Stimulated activated CD8-positive, alpha-beta memory T cell treated with anti-CD3 and anti-CD28 coated beads, Interleukin-2, amount 100 ng/mL, for 48 hours (primary cell): ENCODE results near the gene GPR146.
A peak's percentile ranks its signal among the peaks of the same experiment; 100 is the strongest.

Experiments used
- DNase-seq, 2 donors: peaks; one replicate each; pipeline ENCODE4 v3.0.0-alpha.2; 2020; ENCODE audit warnings: low read depth in 2 of 2

Gene GPR146

GRCh38 chr7:1092806-1093501, 48.6 kb downstream of the GPR146 start:
- no peak for DNase-seq

GRCh38 chr7:1093502-1093843, 49.1 kb downstream of the GPR146 start:
- DNase-seq, result no peak

- no peak for DNase-seq
These were observed 49.7 kb downstream of the GPR146 start for GRCh38 chr7:1093916-1094508.

- DNase-seq, result no peak
These were observed 50.5 kb downstream of the GPR146 start for GRCh38 chr7:1094870-1095269.

GRCh38 chr7:1095621-1096155, 51.3 kb downstream of the GPR146 start:
- no peak for DNase-seq

- no peak for DNase-seq
These were observed 52.1 kb downstream of the GPR146 start for GRCh38 chr7:1096156-1097119.

DNA sequence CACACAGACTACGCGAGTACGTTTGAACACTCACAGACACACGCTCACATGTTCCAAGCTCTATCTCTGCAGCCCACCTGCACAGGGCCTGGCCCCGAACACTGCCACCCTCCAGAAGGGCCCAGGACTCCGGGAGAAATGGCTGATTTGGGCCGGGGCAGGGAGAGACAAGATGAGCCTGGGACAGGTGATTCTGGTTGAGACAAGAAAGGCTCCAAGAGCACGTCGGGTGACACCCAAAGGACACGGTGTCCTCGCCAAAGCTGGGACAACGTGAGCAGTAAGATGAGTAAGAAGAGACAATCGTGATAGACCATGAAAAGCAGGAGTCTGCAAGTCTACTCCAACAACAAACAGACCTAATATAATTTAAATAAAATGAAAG, 52.8 kb downstream of the GPR146 start:
- DNase-seq, result no peak

- DNase-seq, result no peak
These were observed 54.2 kb downstream of the GPR146 start for GRCh38 chr7:1098243-1099153.

DNA sequence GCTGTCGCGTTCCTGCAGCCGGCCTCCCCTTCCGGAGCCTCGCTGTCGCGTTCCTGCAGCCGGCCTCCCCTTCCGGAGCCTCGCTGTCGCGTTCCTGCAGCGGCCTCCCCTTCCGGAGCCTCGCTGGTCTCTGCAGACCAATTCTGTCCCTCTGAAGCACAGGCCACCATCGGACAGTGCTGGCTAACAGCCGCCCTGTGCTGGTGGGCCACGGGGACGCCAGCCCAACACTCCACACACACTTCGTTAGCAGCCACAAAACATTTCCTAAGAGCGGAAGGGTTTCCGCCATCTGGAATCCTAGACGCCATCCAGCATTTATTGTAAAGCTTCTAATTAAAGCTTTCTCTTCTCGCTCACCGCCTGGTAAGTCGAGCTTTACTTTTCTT, 54.8 kb downstream of the GPR146 start:
- DNase-seq, result no peak

- DNase-seq, result no peak
These were observed 55.3 kb downstream of the GPR146 start for GRCh38 chr7:1099637-1100036.

DNA sequence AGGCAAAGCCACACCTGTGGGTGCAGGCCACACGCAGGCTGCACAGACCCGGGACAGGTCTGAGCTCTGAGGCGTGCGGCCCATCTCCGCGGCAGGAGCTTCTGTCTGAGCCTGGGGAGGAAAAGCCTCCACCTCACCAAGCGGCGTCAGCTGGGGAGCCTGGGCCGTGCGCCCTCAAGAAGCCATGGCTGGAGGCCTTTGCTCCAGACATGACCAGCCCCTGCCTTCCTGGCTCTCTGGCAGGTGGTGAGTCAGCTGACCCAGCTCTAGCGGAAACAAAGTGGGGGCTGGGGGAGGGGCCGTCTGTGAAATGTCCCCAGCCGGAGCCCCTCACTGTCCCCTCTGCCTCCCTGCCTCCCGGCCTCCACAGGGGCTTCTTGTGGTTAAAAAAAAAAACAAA, 56.0 kb downstream of the GPR146 start:
- DNase-seq, result no peak

DNA sequence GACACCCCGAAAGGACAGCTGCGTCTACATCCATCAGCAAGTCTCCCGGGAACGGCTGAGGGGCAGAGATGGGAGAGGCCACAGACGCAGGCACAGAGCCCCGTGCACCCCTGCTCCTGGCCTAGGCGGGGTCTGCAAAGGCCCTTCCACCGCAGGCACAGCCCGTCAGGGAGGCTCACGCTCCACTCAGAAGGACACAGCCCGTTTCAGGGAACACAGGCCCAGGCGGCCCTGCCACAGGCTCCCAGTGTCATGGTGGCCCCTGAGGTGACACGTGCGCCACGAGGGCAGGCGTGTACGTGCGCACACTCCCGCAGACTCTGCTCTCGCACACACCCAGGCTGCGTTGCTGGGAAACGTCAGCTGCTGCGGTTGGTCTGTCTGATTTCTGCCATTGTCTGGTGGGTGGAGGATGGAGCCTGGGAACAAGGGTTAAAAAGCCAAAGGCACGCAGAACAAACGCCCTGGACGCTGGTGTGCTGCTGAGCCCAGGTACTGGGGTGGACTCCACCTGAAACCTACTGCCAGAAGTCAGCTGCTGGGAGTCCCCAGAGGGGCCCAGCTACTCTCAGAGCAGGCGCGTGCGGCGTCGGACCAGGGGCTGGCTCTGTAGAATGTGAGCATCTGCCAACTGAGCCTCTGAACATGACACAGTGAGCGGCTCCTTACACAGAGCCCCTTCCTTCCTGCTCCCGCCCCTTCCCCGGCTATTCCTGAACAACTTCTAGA, 56.7 kb downstream of the GPR146 start:
- DNase-seq, result no peak

- no peak for DNase-seq
These were observed 57.5 kb downstream of the GPR146 start for GRCh38 chr7:1101563-1102431.

DNA sequence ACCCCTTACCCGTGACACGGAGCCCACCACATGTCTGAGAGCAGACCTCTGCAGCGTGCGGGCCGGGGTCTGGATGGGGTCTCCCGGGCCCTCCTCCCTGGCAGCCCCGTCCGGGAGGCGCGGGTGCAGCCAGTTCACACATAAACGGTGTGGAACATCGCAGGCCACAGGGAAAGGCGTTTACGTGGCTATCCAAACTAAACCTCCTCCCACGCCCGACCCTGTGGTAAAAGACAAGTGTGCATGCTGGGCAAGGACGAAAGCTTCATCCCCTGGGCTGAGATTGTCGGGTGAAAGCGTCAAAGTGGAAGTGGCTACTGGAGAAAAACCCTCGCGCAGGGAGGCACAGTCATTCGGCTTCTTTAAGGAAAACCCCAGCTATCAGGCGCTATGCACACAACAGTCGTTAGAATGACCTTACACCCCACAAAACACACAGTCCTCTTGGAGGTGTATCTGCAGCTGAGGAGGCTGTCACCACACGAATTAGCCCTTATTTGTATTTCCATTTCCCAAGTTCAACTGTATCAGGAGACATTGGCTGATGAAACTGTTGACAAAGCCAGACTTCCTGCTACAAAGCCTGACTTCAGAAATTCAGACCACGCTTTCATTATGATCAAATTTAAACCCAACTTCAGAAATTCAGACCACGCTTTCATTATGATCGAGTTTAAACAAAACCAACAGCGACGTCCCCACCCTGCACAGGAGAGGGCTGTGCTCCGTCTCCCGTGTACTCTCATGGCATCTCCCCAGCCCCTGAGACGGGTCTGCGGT, 58.9 kb downstream of the GPR146 start:
- DNase-seq, result peak; percentile 28 to 35

DNA sequence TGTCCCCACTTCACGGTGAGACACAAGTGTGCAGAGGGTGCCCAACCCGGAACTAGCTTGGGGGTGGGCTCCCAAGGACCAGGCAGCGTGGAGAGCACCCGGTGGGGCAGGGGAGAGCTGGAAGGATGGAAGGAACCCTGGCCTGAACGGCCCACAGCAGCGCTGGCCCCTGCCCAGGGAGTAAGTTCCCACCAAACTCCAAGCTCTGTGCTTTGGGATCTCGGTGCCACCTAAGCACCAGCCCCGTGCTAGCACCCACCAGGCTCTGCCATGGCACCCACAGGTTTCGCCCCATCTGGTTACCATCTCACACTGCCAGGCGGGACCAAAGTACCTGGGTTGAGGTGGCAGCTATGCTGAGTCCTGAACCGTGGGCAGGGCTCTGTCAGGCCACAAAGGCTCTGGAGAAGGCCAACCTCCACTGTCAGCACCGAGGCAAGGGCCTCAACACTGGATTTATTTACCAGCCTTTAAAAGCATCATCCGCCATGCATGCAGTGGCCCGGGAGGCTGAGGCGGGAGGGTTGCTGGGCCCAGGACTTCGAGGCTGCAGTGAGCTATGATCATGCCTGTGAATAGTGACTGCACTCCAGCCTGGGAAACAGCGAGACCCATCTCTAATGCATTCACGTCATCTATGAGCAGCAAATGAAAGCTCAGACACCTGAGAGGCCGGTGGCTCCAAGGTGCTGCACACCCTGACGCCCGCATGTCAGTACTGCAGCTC, 59.6 kb downstream of the GPR146 start:
- DNase-seq, result no peak

DNA sequence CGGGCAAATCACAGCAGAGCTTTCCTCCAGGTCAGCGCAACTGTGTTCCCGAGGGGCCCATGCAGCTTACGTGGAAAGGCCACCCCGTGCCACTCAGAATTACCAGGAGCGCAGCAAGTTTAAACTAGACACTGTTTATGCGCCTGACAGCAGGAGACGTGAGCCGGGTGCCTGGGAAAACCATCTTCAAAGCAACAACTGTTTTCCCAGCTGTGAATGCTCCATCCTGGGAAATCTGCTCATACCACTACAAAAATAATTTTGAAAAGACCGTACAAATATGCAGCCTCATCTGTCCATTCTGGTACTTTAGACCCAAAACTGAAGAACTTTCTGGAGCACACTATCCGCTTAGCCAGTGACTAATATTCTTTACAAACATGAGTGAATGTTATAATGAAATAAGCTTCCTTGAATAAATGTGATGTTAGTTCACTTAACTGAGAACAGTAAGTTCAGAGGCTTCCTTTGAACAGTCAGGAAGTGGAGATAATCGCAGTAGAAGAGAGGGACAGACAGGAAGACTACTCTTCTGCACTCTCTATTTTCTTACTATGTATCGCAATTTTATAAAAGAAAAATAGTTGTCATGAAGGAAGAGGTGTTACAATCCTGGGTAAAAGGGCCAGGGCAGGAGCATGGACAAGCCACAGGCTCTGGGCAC, 60.3 kb downstream of the GPR146 start:
- DNase-seq, result no peak

GRCh38 chr7:1105189-1105588, 60.8 kb downstream of the GPR146 start:
- no peak for DNase-seq
